ENCODE measurements around the gene PPP1R3G. TPM values are rescaled to one million over a fixed set of nuclear protein-coding genes. Genes with fewer than 3 reads are reported as not detected.

Gene PPP1R3G
- total and polyA plus RNA-seq, 2 of the 13 experiments (the other 11 are each of a cell fraction or from before 2014, with no cell fraction given): 1.2 to 1.3 TPM

GRCh38 chr6:5121479-5121878 is 36.3 kb downstream of the PPP1R3G start (continued):
- TF ChIP-seq SATB2 (CRISPR knock-in tag; IDR thresholded peaks at IDR 0.05): no peak
- peak; percentile 65; the same call in 1 of the 2 replicates for TF ChIP-seq RBAK (CRISPR knock-in tag; IDR thresholded peaks at IDR 0.05)
- TF ChIP-seq, protein P1, sequence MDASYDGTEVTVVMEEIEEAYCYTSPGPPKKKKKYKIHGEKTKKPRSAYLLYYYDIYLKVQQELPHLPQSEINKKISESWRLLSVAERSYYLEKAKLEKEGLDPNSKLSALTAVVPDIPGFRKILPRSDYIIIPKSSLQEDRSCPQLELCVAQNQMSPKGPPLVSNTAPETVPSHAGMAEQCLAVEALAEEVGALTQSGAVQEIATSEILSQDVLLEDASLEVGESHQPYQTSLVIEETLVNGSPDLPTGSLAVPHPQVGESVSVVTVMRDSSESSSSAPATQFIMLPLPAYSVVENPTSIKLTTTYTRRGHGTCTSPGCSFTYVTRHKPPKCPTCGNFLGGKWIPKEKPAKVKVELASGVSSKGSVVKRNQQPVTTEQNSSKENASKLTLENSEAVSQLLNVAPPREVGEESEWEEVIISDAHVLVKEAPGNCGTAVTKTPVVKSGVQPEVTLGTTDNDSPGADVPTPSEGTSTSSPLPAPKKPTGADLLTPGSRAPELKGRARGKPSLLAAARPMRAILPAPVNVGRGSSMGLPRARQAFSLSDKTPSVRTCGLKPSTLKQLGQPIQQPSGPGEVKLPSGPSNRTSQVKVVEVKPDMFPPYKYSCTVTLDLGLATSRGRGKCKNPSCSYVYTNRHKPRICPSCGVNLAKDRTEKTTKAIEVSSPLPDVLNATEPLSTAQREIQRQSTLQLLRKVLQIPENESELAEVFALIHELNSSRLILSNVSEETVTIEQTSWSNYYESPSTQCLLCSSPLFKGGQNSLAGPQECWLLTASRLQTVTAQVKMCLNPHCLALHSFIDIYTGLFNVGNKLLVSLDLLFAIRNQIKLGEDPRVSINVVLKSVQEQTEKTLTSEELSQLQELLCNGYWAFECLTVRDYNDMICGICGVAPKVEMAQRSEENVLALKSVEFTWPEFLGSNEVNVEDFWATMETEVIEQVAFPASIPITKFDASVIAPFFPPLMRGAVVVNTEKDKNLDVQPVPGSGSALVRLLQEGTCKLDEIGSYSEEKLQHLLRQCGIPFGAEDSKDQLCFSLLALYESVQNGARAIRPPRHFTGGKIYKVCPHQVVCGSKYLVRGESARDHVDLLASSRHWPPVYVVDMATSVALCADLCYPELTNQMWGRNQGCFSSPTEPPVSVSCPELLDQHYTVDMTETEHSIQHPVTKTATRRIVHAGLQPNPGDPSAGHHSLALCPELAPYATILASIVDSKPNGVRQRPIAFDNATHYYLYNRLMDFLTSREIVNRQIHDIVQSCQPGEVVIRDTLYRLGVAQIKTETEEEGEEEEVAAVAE (CRISPR knock-in tag; IDR thresholded peaks at IDR 0.05; ENCODE audit: borderline replicate concordance): no peak
- no peak for TF ChIP-seq CBX5 (CRISPR knock-in tag; IDR thresholded peaks at IDR 0.05; ENCODE audit: borderline replicate concordance)
- TF ChIP-seq ZNF670 (CRISPR knock-in tag; IDR thresholded peaks at IDR 0.05; ENCODE audit: borderline replicate concordance): no peak
- peak; percentile 71; the same call in 1 of the 2 replicates for TF ChIP-seq ZMYM4 (CRISPR knock-in tag; IDR thresholded peaks at IDR 0.05)
- no peak for TF ChIP-seq ZNF383 (CRISPR knock-in tag; IDR thresholded peaks at IDR 0.05; ENCODE audit: borderline replicate concordance)
- TF ChIP-seq EEA1 (CRISPR knock-in tag; IDR thresholded peaks at IDR 0.05; ENCODE audit: borderline replicate concordance): no peak
- TF ChIP-seq, protein P2, sequence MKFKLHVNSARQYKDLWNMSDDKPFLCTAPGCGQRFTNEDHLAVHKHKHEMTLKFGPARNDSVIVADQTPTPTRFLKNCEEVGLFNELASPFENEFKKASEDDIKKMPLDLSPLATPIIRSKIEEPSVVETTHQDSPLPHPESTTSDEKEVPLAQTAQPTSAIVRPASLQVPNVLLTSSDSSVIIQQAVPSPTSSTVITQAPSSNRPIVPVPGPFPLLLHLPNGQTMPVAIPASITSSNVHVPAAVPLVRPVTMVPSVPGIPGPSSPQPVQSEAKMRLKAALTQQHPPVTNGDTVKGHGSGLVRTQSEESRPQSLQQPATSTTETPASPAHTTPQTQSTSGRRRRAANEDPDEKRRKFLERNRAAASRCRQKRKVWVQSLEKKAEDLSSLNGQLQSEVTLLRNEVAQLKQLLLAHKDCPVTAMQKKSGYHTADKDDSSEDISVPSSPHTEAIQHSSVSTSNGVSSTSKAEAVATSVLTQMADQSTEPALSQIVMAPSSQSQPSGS (CRISPR knock-in tag; IDR thresholded peaks at IDR 0.05): no peak
- no peak for TF ChIP-seq TEF (CRISPR knock-in tag; IDR thresholded peaks at IDR 0.05)
- TF ChIP-seq PAX8 (CRISPR knock-in tag; IDR thresholded peaks at IDR 0.05; ENCODE audit: borderline replicate concordance): no peak
- TF ChIP-seq ZBTB1 (CRISPR knock-in tag; IDR thresholded peaks at IDR 0.05; ENCODE audit: borderline replicate concordance): no peak
- peak; percentile 56; the same call in 1 of the 2 replicates for TF ChIP-seq ZNF891 (CRISPR knock-in tag; IDR thresholded peaks at IDR 0.05)
- TF ChIP-seq, protein P3, sequence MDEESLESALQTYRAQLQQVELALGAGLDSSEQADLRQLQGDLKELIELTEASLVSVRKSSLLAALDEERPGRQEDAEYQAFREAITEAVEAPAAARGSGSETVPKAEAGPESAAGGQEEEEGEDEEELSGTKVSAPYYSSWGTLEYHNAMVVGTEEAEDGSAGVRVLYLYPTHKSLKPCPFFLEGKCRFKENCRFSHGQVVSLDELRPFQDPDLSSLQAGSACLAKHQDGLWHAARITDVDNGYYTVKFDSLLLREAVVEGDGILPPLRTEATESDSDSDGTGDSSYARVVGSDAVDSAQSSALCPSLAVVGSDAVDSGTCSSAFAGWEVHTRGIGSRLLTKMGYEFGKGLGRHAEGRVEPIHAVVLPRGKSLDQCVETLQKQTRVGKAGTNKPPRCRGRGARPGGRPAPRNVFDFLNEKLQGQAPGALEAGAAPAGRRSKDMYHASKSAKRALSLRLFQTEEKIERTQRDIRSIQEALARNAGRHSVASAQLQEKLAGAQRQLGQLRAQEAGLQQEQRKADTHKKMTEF (CRISPR knock-in tag; IDR thresholded peaks at IDR 0.05): peak; percentile 25; the same call in 1 of the 2 replicates
- no peak for TF ChIP-seq ZSCAN30 (CRISPR knock-in tag; IDR thresholded peaks at IDR 0.05)
- TF ChIP-seq ZNF224 (CRISPR knock-in tag; IDR thresholded peaks at IDR 0.05): 0 out of 2 replicates have a peak, but pooled peaks have one; percentile 71
- peak; percentile 51; the same call in 1 of the 2 replicates for TF ChIP-seq ZMYM3 (CRISPR knock-in tag; IDR thresholded peaks at IDR 0.05)
- no peak for TF ChIP-seq RNF2 (conservative IDR thresholded peaks at IDR 0.05; ENCODE audit: low read depth)
- TF ChIP-seq POLR2AphosphoS5 (IDR thresholded peaks at IDR 0.05; ENCODE audit: low read depth, low read length): no peak
- TF ChIP-seq ZNF263 (CRISPR knock-in tag; IDR thresholded peaks at IDR 0.05): no peak
- no peak for TF ChIP-seq ZNF619 (CRISPR knock-in tag; IDR thresholded peaks at IDR 0.05)
- no peak for TF ChIP-seq PAWR (CRISPR knock-in tag; IDR thresholded peaks at IDR 0.05; ENCODE audit: borderline replicate concordance)
